GM21528 (cell line): ENCODE data around the gene SSTR4.

ENCODE experiments used
- ATAC-seq: cut with Tn5 transposase; IDR thresholded peaks from one replicate; pipeline ENCODE4 v1.9.1; 2021; ENCODE audit warnings: mild to moderate bottlenecking, moderate library complexity; ENCODE audit not compliant: unreplicated experiment, low FRiP score

The SSTR4 gene

DNA sequence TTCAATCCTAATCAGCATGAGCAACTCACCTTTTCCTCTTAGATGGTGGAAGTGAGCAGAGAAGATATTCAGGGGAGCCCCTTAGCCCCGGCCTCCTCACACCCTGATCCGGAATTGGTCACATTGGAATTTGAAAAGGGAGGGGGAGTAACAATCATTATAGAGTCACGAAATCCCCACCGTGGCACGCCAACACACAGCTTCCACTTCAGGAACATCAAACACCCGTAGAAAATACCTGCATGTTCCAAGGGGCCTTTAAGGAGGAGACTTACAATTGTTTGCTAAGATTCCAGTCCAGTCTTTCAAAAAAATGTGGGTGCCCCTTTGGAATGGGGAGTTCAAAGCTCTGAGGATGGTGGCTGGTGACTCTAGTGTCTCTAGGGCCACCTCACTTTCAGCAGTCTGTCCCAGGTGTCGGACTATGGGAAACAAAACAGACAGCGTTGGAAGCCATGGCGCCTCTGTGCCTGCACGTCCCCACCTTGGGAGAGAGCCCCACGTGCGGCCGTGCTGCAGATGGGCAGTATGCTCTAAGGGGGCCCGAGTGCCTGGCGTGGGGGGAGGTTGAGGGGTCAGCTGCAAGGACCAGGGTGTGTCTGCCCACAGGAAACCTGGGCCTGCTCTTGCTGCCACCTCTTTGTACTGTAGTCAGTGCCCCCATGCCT, 48.6 kb downstream of the SSTR4 start:
- ATAC-seq, result no peak

DNA sequence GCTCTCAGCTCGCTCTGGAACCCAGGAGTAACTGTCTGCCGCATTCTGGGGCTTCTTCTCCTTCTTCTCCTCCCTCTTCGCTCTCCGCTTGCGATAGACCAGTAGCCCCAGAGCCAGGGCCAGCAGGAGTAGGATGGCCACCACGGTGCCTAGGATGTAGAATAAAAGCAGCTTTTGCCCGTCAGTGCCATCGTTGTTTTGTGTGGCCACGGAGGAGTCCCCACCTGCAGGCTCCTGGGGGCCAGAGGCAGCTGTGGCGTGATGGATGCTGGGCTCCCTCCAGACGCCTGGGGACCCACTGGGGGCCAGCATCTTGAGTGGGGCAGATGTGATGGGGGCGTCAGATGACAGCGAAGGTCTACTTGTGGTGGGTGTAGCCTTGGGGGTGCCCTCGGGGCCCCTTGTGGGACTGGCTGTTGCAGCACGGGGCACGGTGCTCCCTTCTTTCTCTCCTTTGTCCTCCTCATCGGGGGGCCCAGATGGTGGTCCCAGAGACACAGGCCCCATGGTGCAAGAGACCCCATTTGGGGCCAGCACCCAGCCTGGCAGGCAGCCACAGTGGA, 49.3 kb downstream of the SSTR4 start:
- ATAC-seq, result no peak

DNA sequence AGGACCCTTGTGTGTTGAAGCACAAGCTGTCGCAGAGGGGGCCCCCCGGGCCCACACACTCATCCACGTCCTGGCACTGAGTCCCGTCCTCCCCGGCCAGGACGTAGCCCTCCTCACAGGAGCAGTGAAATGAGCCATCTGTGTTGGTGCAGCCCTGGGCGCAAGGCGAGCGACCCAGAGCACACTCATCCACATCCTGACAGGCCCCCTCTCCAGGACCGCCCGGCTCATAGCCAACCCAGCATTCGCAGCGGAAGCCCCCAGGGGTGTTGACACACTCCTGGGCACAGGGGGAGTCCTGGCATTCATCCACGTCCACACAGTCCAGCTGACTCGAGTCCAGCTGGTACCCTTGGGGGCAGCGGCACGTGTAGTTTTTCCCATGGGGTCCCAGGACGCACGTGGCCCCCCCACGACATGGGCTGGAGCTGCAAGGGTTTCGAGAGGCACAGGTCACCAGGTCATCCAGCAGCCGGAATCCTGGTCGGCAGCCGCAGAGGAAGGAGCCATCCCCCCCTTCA, 49.8 kb downstream of the SSTR4 start:
- ATAC-seq, result no peak

DNA sequence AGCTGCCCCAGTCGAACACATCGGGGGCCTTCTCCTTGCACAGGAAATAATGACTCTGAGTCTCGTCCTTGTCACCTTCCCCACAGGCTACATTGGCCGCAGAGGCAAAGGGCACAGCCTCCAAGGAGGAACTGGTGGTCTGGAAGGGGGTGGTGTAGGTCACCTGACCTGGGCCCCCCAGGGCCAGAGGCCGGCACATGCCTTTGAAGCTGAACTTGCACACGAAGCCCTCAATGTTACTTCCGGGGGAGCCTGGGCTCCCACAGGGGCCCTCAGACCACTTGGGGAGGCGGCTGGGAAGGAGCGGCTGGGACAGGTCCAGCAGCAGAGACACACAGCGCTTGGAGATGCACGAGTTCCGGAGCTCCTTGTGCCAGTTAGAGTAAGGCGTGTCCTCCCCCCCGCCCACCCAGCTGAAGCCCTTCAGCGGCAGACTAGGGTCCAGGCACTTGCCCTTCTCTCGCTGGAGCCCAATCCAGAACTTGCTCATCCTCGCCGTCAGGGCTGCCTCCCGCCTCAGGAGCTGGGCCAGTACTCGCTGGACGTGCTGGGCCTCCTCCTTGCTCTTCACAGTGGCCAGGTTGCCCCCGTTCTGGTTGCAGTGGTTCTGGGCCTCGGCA, 50.4 kb downstream of the SSTR4 start:
- ATAC-seq, result no peak

DNA sequence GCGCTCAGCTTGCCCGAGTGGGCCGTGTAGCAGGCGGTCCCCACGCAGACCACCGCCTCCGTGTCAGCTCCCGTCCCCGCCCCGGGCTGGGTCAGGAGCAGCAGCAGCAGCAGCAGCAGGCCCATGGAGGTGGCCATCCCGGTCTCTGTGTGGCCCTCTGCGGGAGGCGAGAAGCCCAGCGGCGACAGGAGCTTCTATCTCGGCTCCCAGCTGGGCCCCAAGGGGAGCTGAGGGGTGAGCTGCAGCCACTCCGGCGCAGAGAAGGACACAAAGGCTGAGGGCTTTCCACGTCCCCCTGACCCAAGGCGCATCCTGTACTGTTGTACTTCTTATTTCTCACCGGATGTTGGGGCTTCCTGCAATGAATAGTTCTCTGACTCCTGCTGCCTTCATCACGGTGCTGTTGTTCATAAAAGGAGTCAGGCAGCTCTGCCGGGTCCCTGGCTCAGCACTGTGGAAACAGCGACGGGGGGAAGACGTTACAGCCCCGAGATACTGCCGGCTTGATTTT, 51.0 kb downstream of the SSTR4 start, which contains the start of gene CD93:
Gene CD93, minus strand, starts transcription at position 269 of the 511 bp plus-strand sequence. Its CDS starts 132 bp downstream, at position 137.
- ATAC-seq, result no peak

DNA sequence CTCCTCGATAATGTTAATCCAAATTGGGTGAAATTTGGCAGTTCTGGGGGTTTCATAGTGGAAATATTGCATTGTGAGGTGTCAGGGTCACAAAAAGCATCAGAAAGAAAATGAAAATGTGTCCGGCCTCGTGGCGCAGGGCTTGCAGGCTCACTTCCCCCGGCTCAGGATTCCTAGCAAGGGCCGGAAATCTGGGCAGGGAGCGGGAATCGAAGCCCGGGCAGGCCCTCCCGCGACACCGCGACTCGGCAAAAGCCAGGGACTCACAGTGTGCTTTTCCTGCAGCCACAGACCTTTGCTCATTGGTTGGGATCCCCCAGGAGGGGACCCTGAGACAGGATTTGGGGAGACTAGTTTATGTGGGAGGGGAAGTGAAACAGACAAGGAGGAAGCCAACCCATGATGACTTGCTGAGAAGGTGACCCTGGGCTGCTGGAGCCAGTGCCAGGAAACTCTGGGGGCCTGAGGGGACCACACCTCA, 51.9 kb downstream of the SSTR4 start:
- no peak for ATAC-seq

DNA sequence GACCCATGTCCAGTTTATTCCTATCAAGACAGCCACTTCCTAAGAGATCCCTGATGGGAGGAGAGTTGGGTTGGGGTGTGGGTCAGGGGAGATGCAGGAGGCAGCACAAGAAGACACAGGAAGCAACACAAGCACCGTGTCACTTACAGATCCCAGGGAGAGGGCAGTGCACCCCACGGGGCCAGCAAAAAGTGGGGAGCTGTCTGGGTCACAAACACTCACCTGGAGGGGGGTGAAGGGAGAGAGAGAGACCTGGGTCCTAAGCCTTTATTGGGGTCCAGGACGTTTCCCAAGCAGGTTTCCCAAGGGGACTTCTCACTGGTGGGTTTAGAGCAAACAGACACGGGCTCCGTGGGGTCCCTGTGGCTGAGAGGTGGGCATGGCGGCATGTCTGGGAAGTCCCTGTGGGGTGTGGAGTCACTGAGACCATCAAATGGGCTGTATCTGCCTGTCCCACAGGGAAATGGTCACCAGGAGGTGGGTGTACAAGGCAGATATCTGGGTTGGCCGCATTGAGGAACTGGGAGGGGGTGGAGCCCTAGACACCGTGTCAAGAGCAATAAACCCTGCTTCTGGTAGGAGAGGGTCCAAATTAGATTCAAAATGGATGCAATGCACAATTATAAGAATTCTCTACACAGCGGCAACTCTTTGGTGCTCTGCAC, 52.6 kb downstream of the SSTR4 start:
- ATAC-seq, result no peak
